HepG2 (cell line): ENCODE results near the gene RASIP1. TPM values are rescaled to one million over a fixed set of nuclear protein-coding genes. Genes with fewer than 3 reads are reported as not detected.

Source experiments
- CHD4 ChIP-seq: fragments of 200-600 bp; sonication (generic); IDR thresholded peaks from 2 replicates; pipeline ENCODE4 v1.7.0; 2017; ENCODE audit warnings: mild to moderate bottlenecking, low read length, borderline replicate concordance
- HNF1A ChIP-seq, 2 experiments: sonication (generic) in 1 of 2; formaldehyde crosslinking in 1 of 2; IDR thresholded peaks; 2 replicates each; pipeline versions ENCODE4 v1.4.0 to v1.6.1; 2016 to 2020; ENCODE audit warnings: borderline replicate concordance in 1 of 2, low read depth in 1 of 2, mild to moderate bottlenecking in 1 of 2, missing genetic modification reagents in 1 of 2
- KMT2B ChIP-seq: IDR thresholded peaks from 2 replicates; pipeline ENCODE4 v1.6.1; 2016; ENCODE audit warnings: missing genetic modification reagents, missing compliant biosample characterization
- MEIS2 ChIP-seq: sonication (generic); formaldehyde crosslinking; IDR thresholded peaks from 2 replicates; pipeline ENCODE4 v1.9.0; 2021; ENCODE audit warnings: mild to moderate bottlenecking, missing genetic modification reagents
- NBN ChIP-seq: fragments of 450-650 bp; conservative IDR thresholded peaks from 2 replicates; pipeline ENCODE4 v1.6.1; 2017
- NCOA5 ChIP-seq: sonication (generic); formaldehyde crosslinking; IDR thresholded peaks from 2 replicates; pipeline ENCODE4 v1.4.0; 2020; ENCODE audit warnings: missing genetic modification reagents
- NFKB2 ChIP-seq: sonication (generic); formaldehyde crosslinking; IDR thresholded peaks from 2 replicates; pipeline ENCODE4 v1.4.0; 2020; ENCODE audit warnings: missing genetic modification reagents, borderline replicate concordance
- PATZ1 ChIP-seq: sonication (generic); formaldehyde crosslinking; IDR thresholded peaks from 2 replicates; pipeline ENCODE4 v1.4.0; 2020; ENCODE audit warnings: missing genetic modification reagents
- RARA ChIP-seq: IDR thresholded peaks from 2 replicates; pipeline ENCODE4 v1.6.1; 2016; ENCODE audit warnings: missing genetic modification reagents, missing compliant biosample characterization
- RBM22 ChIP-seq: fragments of 200-400 bp; formaldehyde crosslinking; optimal IDR thresholded peaks from 2 replicates; pipeline ENCODE3; 2017; ENCODE audit warnings: mild to moderate bottlenecking, low read length, moderate library complexity
- RFX5 ChIP-seq: IDR thresholded peaks from 2 replicates; pipeline ENCODE4 v1.6.1; 2011; ENCODE audit warnings: low read depth, low read length, improper control_type of control experiment
- SKI ChIP-seq: fragments of 450-650 bp; IDR thresholded peaks from one replicate; pipeline ENCODE4 v1.6.1; 2018; ENCODE audit warnings: mild to moderate bottlenecking; ENCODE audit not compliant: partially characterized antibody
- TEF ChIP-seq: sonication (generic); formaldehyde crosslinking; IDR thresholded peaks from 2 replicates; pipeline ENCODE4 v1.5.0; 2020; ENCODE audit warnings: missing genetic modification reagents
- TRAFD1 ChIP-seq: sonication (generic); formaldehyde crosslinking; IDR thresholded peaks from 2 replicates; pipeline ENCODE4 v1.5.1; 2020; ENCODE audit warnings: missing genetic modification reagents, mild to moderate bottlenecking, borderline replicate concordance
- ZBTB1 ChIP-seq: sonication (generic); formaldehyde crosslinking; IDR thresholded peaks from 2 replicates; pipeline ENCODE4 v1.4.0; 2020; ENCODE audit warnings: missing genetic modification reagents, borderline replicate concordance
- ZNF180 ChIP-seq: sonication (generic); formaldehyde crosslinking; IDR thresholded peaks from 2 replicates; pipeline ENCODE4 v1.4.0; 2020; ENCODE audit warnings: low read depth, missing genetic modification reagents, borderline replicate concordance
- ZSCAN21 ChIP-seq: sonication (generic); formaldehyde crosslinking; IDR thresholded peaks from 2 replicates; pipeline ENCODE4 v1.8.0; 2022; ENCODE audit warnings: mild to moderate bottlenecking, missing genetic modification reagents, moderate library complexity, borderline replicate concordance
- polyA plus RNA-seq, 8 experiments: library from polyadenylated mRNA; depleted of rRNA in 3 of 8; stranded (reverse) in 7 of 8; unstranded in 1 of 8; fragments of >200 nt; fragmentation: Illumina TruSeq in 4 of 8; extraction: Trizol in 4 of 8; gene quantifications; 2 replicates each; pipeline versions ENCODE4 v1.2.1 to v1.2.3, GENCODE V29; 2011 to 2016; ENCODE audit warnings: low read depth in 4 of 8, missing spikeins in 1 of 8, mixed read lengths in 1 of 8; ENCODE audit not compliant: insufficient read depth in 1 of 8
- total RNA-seq, 5 experiments: library from RNA; depleted of rRNA; stranded (reverse); fragments of >200 nt; fragmentation: Illumina TruSeq; extraction: Trizol; gene quantifications; 2 replicates each; pipeline ENCODE4 v1.2.3, GENCODE V29; 2016; ENCODE audit warnings: low read depth in 1 of 5
- TF ChIP-seq, protein P1 (sequence below): sonication (generic); formaldehyde crosslinking; IDR thresholded peaks from 2 replicates; pipeline ENCODE4 v1.5.0; 2020; ENCODE audit warnings: mild to moderate bottlenecking, missing genetic modification reagents

Gene RASIP1
- total and polyA plus RNA-seq, 2 of the 13 experiments (the other 11 are each of a cell fraction or from before 2014, with no cell fraction given), result 0.44 to 0.58 TPM

- TF ChIP-seq, protein P1, sequence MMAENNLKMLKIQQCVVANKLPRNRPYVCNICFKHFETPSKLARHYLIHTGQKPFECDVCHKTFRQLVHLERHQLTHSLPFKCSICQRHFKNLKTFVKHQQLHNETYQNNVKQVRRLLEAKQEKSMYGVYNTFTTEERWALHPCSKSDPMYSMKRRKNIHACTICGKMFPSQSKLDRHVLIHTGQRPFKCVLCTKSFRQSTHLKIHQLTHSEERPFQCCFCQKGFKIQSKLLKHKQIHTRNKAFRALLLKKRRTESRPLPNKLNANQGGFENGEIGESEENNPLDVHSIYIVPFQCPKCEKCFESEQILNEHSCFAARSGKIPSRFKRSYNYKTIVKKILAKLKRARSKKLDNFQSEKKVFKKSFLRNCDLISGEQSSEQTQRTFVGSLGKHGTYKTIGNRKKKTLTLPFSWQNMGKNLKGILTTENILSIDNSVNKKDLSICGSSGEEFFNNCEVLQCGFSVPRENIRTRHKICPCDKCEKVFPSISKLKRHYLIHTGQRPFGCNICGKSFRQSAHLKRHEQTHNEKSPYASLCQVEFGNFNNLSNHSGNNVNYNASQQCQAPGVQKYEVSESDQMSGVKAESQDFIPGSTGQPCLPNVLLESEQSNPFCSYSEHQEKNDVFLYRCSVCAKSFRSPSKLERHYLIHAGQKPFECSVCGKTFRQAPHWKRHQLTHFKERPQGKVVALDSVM (CRISPR knock-in tag), result peak; percentile 66
- TF ChIP-seq KMT2B (CRISPR knock-in tag), result no peak
- TF ChIP-seq CHD4, result no peak
- no peak for TF ChIP-seq ZNF180 (CRISPR knock-in tag)
- no peak for TF ChIP-seq SKI
- TF ChIP-seq TRAFD1 (CRISPR knock-in tag), result no peak
- TF ChIP-seq ZBTB1 (CRISPR knock-in tag), result no peak
- no peak for TF ChIP-seq NBN
- no peak for TF ChIP-seq MEIS2 (CRISPR knock-in tag)
- no peak for TF ChIP-seq RBM22
- TF ChIP-seq NFKB2 (CRISPR knock-in tag), result no peak
- TF ChIP-seq PATZ1 (CRISPR knock-in tag), result peak; percentile 64
- no peak for TF ChIP-seq TEF (CRISPR knock-in tag)
- 0 out of 2 replicates have a peak, but pooled peaks have one; percentile 25 for TF ChIP-seq HNF1A (IDR thresholded peaks at IDR 0.05; ENCODE audit: low read depth)
- TF ChIP-seq HNF1A (CRISPR knock-in tag; IDR thresholded peaks at IDR 0.05; ENCODE audit: borderline replicate concordance), result no peak
- no peak for TF ChIP-seq NCOA5 (CRISPR knock-in tag)
- peak; percentile 46; the same call in 1 of the 2 replicates for TF ChIP-seq RARA (CRISPR knock-in tag)
- TF ChIP-seq RFX5, result no peak
- no peak for TF ChIP-seq ZSCAN21 (CRISPR knock-in tag)
Measured at GRCh38 chr19:48780631-48781391, 40.4 kb upstream of the RASIP1 start (continued).
